GM12874 (cell line): ENCODE measurements around the gene ACYP2.

Source experiments
- CTCF ChIP-seq: IDR thresholded peaks from 2 replicates; pipeline ENCODE4 v1.5.1; 2011; ENCODE audit warnings: low read depth, mild to moderate bottlenecking, control low read depth, low read length, moderate library complexity; ENCODE audit not compliant: insufficient read depth

Gene ACYP2

DNA sequence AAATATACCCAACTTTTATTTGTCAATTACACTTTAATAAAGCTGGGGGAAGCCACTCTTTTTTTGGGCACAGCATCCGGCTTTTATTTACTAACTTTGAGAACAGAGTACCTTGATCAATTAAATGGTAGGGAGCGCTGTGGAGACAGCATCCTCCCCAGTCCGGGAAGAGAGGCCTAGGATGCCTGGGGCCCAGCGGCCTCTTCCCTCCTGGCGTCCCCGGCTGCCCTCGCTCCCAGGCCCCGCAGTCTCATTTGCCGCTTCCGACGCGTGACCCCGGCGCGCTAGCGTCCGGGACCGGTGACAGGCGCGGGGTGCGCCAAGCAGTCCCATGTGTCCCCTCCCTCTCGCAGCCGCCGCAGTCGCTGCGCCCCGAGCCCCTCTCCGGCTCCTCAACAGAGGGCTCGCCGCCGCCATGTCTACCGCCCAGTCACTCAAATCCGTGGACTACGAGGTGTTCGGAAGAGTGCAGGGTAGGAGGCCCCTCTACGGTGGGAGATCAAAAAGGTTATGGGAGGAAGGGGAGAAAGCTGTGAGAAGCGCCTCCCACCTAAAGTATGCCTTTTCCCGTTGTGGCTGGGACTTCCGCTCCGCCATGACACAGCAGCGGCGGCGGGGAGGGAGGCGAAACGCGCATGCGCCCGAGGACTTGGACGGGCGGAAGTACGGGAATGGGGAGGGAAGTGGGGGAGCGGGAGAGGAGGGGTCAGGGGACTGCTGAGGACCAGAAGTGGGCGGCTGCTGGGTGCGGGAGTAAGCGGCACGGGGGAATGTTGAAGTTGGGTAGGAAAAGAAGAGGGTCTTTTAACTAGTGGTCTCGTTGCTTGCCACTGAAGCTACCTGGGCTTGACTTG lies at the start of gene ACYP2:
Gene ACYP2 (plus strand): TSS at position 332 of the 854 bp plus-strand sequence.
- TF ChIP-seq CTCF: no peak

DNA sequence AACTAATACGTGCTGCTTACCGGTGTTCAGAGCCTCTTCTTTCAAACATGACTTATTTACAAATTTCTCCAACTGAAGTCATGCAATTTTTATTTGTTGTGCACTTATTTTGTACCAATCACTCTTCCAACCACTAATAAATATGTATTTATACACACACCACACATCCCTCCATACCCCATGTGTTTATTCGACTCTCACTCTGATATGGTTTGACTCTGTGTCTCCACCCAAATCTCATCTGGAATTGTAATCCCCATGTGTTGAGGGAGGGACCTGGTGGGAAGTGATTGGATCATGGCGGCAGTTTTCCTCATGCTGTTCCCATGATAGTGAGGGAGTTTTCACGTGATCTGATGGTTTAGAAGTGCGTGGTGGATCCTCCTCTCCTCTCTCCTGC lies 49.5 kb upstream of the ACYP2 start:
- TF ChIP-seq CTCF: no peak

DNA sequence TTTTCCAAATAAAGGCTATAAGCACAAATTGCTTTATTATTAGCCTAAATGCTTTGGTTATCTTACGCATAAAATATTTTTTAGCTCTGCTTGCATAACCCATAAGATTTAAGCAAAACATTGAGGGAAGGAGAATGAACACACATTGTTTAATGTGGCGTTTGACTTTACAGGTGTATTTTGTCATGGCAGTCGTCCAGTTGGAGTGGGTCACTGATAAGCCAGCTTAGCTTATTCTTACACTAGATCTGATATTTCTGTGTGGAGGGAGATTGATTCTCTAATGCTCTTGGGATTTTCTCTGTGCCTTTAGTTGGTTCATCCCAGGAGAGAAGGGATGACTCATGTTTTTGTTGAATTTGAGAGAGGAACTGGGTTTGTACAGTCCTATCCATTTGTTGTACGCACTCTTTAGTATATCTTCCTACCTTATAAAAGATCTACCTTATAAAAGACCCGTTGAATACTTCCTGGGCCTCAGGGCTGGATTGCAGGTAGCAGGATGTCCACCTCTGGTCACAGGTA lies 47.5 kb upstream of the ACYP2 start:
- no peak for TF ChIP-seq CTCF

DNA sequence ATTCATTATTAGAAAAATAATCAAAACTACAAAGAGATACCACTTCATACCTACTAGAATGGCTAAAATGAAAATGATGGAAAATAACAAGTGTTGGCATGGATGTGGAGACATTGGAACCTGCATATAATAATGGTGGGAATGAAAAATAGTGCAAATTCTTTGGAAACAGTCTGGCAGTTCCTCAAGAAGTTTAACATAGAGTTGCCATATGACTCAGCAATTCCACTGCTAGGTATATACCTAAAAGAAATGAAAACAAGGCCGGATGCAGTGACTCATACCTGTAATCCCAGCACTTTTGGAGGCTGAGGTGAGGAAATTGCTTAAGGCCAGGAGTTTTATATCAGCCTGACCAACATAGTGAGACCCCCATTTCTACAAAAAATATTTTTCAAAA lies 41.6 kb upstream of the ACYP2 start:
- no peak for TF ChIP-seq CTCF

DNA sequence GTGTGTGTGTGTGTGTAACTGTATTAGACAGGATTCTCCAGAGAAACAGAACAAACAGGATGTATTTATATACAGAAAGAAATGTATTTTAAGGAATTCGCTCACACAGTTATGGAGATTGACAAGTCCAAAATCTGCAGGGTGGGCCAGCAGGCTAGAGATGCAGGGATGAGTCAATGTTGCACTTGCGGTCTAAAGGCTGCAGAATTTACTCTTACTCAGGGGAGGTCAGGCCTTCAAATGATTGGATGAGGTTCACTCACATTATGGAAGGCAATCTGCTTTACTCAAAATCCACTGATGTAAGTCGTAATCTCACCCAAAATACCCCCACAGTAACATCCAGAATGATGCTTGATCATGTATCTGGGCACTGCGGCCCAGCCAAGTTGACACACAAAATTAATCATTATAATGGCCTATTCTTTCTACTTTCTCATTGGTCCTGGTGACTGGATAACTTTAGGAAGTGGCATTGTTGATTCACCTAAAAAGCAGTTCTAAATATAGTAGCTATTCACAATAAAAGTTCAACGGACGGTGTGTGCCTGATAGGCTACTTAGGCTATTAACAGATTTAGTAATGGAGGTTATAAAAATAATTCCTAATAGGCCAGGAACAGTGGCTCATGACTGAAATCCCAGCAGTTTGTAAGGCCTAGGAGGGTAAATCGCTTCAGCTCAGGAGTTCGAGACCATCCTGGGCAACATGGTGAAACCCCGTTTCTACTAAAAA lies 40.6 kb upstream of the ACYP2 start:
- TF ChIP-seq CTCF: no peak

DNA sequence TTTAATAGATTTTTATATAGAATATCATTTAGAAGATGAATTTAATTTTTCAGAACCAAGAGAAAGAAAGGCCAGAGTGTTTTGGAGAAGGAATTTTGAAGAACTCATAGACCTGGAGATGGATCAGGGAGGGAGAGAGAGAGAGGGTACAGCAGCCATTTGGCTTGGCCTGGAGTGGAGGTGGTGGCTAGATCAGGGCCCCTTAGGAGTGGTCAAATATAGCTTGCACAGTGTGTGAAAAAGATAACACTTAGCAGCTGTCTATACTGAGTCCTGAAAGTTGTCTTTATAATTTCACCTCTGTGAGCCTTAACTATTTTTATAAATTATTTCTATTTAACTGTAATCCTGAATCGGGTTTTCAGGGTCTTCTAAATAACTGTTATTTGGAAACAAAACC lies 38.8 kb upstream of the ACYP2 start:
- no peak for TF ChIP-seq CTCF

- TF ChIP-seq CTCF: no peak
Measured at GRCh38 chr2:54077088-54077900, 38.1 kb upstream of the ACYP2 start.
